Activated T-cell treated with anti-CD3 and anti-CD28 coated beads, Interleukin-2, amount 50 U/mL, for 72 hours (primary cell): ENCODE data around the gene RPN2. TPM values are rescaled to one million over a fixed set of nuclear protein-coding genes. Genes with fewer than 3 reads are reported as not detected.

Experiments
- total RNA-seq, 2 donors: library from RNA; stranded (reverse); gene quantifications; one replicate each; pipeline ENCODE4 v1.2.3, GENCODE V29; 2022

Gene RPN2
- total RNA-seq, 2 donors from 2014 or later, result 128 to 145 TPM

Other genes with a start within 250 kb of the RPN2 start
- 10 to 100 TPM; 33.2 to 49.2 TPM for gene SAMHD1, start 227.6 kb upstream of the RPN2 start, total RNA-seq
- gene RBL1, start 83.3 kb upstream of the RPN2 start, total RNA-seq, result 10 to 100 TPM; 38.3 to 44.1 TPM
- 1 to 10 TPM; 5.0 to 5.2 TPM for gene MROH8, start 218 bp downstream of the RPN2 start, total RNA-seq
- not detected for gene GHRH, start 82.5 kb downstream of the RPN2 start, total RNA-seq
- 10 to 100 TPM; 15.6 to 19.6 TPM for gene MANBAL, start 110.3 kb downstream of the RPN2 start, total RNA-seq
- gene SRC, start 166.8 kb downstream of the RPN2 start, total RNA-seq, result 1 to 10 TPM; 5.1 to 6.2 TPM